GM19193 (cell line): Measurements from ENCODE around the gene ERBB3.
A peak's percentile ranks its signal among the peaks of the same experiment; 100 is the strongest.

ENCODE experiments used
- POLR2A ChIP-seq: IDR thresholded peaks from 4 replicates; pipeline ENCODE4 v1.6.1; 2011; ENCODE audit not compliant: insufficient read depth, insufficient read length; ENCODE audit errors: extremely low read depth

The ERBB3 gene

DNA sequence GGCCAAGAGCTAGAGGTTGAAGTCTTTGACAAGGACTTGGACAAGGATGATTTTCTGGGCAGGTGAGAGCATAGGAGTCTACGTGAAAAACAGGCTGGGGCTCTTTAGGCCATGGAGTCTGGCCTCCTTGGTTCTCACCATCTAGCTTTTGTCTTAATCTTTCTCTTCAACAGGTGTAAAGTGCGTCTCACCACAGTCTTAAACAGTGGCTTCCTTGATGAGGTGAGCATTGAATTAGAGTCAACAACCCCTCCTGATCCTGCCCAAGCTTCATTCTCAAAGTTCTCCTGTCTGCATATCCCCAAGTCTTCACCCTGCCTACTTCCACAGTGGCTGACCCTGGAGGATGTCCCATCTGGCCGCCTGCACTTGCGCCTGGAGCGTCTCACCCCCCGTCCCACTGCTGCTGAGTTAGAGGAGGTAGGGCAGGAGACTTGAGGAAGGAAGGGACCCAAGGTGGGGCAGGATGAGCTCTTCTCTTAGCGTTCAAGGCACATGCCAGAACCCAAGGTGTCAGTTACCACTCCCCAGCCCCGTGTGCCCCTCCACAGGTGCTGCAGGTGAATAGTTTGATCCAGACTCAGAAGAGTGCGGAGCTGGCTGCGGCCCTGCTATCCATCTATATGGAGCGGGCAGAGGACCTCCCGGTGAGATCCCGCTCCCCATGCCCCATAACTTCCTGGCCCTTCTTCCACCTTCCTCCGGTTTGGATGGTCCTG lies 58.0 kb downstream of the ERBB3 start:
- no peak for TF ChIP-seq POLR2A

DNA sequence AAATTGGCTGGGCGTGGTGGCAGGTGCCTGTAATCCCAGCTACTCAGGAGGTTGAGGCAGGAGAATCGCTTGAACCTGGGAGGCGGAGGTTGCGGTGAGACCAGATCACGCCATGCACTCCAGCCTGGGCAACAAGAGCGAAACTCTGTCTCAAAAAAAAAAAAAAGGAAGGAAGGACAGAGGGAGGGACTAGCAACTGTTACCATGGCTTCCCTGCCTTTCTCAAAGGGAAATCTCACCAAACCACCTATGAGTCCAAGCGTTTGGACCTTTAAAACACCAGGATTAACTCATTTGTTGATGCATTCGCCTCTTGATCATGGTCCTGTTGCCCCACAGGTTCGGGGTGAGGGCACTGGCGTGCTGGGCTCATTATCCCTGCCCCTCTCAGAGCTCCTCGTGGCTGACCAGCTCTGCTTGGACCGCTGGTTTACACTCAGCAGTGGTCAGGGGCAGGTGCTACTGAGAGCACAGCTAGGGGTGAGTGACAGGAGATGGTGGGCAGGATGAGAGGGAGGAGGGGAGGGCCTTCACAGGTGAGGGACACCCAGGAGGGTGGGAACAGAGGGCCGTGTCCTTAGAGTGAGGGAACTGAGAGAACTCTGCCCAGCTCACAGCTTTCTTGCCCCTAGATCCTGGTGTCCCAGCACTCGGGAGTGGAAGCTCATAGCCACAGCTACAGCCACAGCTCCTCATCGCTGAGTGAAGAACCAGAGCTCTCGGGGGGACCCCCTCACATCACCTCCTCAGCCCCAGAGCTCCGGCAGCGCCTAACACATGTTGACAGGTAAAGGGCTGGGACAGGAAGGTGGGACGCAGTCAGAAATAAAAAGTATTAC lies 62.2 kb downstream of the ERBB3 start:
- no peak for TF ChIP-seq POLR2A

DNA sequence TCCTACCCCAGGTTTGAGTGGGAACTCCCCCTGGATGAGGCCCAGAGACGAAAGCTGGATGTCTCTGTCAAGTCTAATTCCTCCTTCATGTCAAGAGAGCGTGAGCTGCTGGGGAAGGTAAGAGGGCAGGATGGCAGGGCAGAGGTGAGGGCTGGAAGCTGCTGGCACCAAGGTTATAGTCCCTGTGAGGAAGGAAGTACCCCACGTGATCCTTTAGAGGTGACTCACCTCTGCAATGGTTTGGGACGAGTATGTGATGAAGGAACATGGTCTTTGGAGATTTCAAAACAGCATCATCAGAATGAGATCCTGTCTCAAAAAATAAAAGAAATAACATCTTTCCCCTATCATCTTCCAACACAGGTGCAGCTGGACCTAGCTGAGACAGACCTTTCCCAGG lies 63.3 kb downstream of the ERBB3 start:
- TF ChIP-seq POLR2A = no peak

DNA sequence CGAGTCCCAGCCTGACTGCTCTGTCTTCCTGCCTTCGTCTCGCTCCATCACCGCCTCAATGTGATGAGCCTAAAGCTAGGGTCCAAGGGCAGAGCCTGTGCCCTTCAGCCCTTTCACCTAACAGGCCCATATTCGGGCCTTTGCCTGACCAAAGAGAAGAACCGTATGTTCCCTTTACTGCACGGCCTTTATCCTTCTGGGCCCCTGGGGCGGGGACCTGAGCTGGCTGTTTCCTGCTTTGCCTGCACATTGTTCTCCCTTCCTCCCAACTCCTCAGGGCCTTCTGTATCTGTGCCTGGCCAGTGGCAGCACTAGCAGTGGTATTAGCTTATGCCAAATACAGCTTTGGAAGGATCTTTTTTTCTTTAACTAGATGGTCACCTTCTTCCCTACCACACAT lies 63.9 kb downstream of the ERBB3 start:
- no peak for TF ChIP-seq POLR2A

DNA sequence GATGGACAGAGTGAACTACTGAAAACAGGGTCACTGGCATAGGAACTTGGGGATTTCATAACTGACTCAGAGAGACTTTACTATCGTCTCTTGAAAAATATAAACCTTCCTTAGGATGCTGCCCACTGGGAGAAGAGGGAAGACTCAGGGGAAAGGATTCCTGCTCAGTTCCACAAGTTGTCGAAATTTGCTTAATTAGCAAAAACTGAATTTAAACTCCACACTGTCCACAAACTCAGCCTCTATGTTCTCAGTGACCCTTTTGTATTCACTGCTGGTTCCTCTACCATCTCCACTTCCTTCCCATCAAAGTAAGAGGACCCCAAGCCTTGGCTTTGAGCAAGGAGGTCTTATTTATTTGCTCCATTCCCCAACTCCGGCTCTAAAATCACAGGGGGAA lies 65.3 kb downstream of the ERBB3 start:
- TF ChIP-seq POLR2A = no peak

DNA sequence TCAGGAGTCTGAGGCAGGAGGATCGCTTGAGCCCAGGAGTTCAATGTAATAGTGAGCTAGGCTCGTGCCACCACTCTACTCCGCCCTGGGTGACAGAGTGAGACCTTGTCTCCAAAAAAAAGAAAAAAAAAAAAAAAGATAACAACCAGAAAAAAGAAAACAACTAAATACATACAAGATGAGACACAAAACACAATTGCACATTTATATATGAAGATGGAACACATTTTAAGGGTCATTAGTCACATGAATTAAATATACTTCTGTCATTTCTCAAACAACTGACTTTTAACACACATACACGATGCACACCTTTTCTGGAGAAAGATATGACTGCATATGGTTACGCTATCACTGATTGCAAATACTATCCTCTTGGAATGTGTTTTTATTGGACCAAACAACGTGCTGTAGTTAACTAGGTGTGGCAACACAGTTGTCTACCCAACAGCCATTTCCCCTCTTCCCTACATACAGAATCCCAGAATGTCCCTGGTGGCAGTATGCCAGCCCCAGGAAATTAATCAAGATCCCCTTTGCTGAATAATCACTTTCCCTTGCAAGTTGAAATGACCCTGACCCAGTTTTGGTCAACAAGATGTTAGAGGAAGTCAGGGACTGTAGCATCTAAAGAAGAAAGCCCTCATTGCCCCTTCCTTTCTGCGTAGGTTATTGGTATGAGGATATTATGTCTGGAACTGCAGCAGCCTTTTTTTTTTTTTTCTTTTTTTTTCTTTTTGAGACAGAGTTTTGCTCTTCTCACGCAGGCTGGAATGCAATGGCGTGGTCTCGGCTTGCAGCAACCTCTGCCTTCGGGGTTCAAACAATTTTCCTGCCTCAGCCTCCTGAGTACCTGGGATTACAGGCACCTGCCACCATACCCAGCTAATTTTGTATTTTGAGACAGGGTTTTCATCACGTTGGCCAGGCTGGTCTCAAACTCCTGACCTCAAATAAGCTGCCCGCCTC lies 66.8 kb downstream of the ERBB3 start:
- TF ChIP-seq POLR2A = no peak

DNA sequence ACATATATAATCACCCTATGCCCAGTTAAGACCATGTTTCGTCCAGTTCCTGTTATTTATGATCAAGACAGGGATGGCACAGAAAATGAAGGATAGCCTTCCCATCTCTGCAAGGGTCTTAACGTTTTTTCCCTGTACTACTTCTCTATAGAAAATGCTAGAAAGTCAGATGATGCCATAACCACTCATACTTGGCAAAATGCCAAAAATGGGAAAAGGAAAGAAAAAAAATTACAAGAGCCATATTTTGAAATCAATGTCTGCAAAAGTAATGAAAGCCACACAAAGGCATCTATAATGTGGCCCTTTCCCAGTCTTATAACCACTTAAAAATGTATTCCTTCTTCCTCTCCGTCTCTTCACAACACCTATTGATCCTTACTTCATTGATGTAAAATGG lies 70.6 kb downstream of the ERBB3 start:
- no peak for TF ChIP-seq POLR2A

DNA sequence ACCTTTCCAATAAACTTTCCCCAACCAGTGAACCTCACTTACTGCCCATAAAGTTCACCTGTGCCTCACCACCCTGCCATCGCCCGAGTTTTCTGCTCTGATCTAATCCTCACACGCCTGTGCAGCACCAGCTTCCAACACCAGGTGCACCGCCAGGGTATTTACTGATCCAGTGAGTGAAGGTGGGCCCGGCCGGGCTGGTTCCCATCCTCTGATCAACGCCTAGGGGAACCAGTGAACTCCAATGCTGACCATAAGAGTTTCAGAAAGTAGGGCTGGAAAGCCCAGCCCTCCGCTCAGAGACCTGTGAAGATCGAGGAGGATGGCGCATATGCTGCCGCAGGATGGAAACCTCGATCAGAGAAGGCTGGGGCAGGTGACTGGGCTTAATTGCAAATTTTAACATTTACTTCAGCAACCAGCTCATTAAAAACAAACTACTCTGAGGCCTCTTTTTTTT lies 71.7 kb downstream of the ERBB3 start:
- TF ChIP-seq POLR2A = no peak

DNA sequence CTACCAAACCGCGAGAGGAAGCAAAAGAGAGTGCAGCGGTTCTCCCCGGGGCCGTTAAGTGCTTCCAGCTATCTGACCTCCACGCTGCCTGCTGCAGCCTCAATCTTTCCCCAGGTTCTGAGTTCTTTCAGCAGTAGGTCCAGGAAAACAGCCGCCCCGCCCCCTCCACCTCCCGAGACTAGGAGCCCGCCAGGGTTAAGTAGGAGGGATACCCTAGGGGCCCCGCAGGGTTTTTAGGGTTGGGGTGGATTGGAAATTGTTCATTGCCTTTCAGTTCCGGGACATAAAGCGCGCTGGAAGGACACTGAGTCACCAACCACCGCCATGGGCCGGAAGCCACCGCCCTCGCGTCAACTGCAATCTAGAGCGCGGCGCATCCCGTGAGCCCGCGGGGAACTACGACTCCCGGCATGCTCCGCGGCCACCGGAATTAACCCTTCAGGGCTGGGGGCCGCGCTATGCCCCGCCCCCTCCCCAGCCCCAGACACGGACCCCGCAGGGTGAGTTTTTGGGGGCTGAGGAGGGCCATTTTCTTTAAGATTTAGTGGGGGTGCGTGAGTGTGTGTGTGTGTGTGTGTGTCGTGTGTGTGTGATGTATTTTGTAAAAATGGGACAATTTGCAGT lies 72.3 kb downstream of the ERBB3 start, which contains the start of gene MYL6B:
Gene MYL6B, plus strand, starts transcription at position 456 of the 624 bp plus-strand sequence. CDS start 1,332 bp downstream, outside the sequence.
- peak; percentile 87 for TF ChIP-seq POLR2A
